ENCODE data around the gene GPR156.

GRCh38 chr3:120304616-120305015 lies 19.6 kb upstream of the GPR156 start:
- TF ChIP-seq CHD2 (IDR thresholded peaks at IDR 0.05; ENCODE audit: low read length, partially characterized antibody) (no peak), EP300 (IDR thresholded peaks at IDR 0.05; ENCODE audit: borderline replicate concordance in 1 of 2, low read depth in 1 of 2, low read length in 1 of 2) (no peak)
